K562 treated with DMSO at 1 percent for 12 hours (cell line): ENCODE data around the gene FRK. TPM values are rescaled to one million over a fixed set of nuclear protein-coding genes. Genes with fewer than 3 reads are reported as not detected.

ENCODE experiments used
- total RNA-seq: library from RNA; unstranded; fragments of 300-600 nt; gene quantifications from 2 replicates; pipeline ENCODE4 v1.2.3, GENCODE V29; 2022; ENCODE audit not compliant: insufficient read depth

Gene FRK, protein sequence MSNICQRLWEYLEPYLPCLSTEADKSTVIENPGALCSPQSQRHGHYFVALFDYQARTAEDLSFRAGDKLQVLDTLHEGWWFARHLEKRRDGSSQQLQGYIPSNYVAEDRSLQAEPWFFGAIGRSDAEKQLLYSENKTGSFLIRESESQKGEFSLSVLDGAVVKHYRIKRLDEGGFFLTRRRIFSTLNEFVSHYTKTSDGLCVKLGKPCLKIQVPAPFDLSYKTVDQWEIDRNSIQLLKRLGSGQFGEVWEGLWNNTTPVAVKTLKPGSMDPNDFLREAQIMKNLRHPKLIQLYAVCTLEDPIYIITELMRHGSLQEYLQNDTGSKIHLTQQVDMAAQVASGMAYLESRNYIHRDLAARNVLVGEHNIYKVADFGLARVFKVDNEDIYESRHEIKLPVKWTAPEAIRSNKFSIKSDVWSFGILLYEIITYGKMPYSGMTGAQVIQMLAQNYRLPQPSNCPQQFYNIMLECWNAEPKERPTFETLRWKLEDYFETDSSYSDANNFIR
- total RNA-seq = 0.10 and 0.53 TPM in 2 replicates

DNA sequence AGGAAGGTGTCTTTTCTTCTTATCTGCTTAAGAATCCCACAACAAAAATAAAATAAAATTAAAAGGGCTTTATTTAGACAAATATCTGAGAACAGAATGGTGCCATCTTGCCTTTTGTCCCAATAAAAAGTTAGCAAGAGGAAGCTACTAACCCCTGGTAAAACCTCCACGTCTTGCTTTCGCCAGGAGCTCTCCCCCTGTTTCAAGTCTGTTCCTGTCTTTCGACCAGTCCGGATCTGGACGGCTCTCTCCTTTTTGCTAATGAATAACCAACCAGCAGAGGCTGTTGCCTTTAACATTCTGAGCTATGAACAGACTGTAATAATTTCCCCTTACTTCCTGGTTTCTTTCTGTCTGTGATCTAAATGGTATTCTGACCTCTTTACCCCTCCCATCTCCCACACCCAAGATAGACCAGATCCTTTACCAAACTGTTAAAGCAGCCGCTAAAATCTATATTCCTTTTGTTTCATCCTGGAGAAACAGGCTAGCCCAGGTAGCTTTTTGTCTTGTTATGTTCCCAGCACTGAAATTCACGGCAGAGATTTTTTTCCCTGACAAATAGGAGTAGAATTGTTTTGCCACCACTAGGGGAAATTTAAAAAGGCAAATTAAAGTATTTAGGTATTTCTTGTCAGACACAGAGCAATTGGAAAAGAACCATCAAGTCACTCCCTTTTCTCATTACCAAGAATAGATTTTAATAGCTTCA, at the start of gene FRK:
TSS of gene FRK (minus strand) at position 320 of the 712 bp plus-strand sequence. CDS start 580 bp downstream, outside the sequence.

DNA sequence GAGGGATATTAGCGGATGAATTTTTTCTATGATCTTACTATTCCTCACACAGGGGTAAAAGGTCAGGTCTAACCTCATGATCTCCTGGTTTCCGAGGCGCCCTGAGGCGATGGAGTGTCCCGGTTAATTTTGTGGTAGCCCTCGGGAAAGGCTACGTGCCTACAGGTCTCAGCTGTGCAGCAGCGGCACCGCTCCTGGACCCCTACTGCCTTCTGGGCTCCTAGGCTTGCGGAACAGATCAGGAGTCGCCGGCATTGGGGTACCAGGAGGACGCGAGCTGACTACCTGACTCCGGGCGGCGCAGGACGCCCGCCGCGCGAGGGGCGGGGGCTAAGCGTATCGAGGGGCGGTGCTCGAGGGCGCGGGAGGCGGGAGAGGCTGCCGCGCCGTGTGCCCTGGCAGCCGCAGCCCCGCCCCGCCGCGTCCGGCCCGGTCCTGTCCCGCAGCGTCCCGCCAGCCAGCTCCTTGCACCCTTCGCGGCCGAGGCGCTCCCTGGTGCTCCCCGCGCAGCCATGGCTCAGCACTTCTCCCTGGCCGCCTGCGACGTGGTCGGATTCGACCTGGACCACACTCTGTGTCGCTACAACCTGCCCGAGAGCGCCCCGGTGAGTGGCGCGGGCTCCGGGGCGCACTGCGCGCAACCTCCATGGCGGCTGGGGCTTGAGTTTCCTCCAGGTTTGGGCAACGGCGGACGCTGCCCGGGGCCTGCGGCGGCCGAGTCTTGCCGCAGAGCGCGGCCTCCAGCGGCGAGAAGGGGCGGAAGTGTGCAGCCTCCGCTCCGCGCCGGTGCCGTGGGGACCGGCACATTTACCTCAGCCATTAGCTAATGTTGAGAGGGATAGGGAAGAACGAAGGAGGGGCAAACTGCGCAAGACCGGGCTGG, 40.0 kb upstream of the FRK start, which contains the start of gene NT5DC1:
TSS of gene NT5DC1 (plus strand) at position 435 of the 883 bp plus-strand sequence. CDS start at position 513, 78 bp downstream.

Other genes with a start within 250 kb of the FRK start
- 18.2 and 40.0 TPM in 2 replicates for gene NT5DC1, start 40.0 kb upstream of the FRK start, total RNA-seq
- gene COL10A1, start 65.2 kb upstream of the FRK start, total RNA-seq = not detected in 2 replicates
- 3.9 and 11.6 TPM in 2 replicates for gene TSPYL4, start 193.2 kb upstream of the FRK start, total RNA-seq
- gene TSPYL1, start 219.0 kb upstream of the FRK start, total RNA-seq = 24.7 and 48.7 TPM in 2 replicates